IMR-90 (cell line): ENCODE measurements around the gene ARHGEF18. TPM values are rescaled to one million over a fixed set of nuclear protein-coding genes. Genes with fewer than 3 reads are reported as not detected.

ENCODE experiments used
- ATAC-seq: fragments of 200-7000 bp; cut with Tn5 transposase; 2 replicates; pipeline ENCODE4 v1.9.1; 2020; ENCODE audit warnings: low read depth, mild to moderate bottlenecking, moderate library complexity
- BruUV-seq: library from RNA; stranded (reverse); fragments of 400-500 nt; replicated peaks from 2 replicates; lab custom pipeline; 2021; lab: Mats Ljungman, UMichigan
- CTCF ChIA-PET: fragments of 300-600 bp; formaldehyde crosslinking; extraction: SDS; loops from one replicate; lab custom pipeline; 2021; ENCODE audit warnings: antibody characterized with exemption; lab: Yijun Ruan, JAX
- POLR2A ChIA-PET: fragments of 300-600 bp; sonication (Branson Sonifier 250); formaldehyde crosslinking; loops from one replicate; lab custom pipeline; 2022; ENCODE audit warnings: antibody characterized with exemption; ENCODE audit not compliant: unreplicated experiment; lab: Charles Lee
- DNase-seq: peaks from one replicate; pipeline ENCODE4 v3.0.0; 2013
- H2AFZ ChIP-seq: replicated peaks from 2 replicates; pipeline ENCODE3; 2013; ENCODE audit warnings: low read length, mild to moderate bottlenecking; ENCODE audit not compliant: poor library complexity
- H2AK5ac ChIP-seq: 2 replicates; pipeline ENCODE4 v1.6.1; 2013; ENCODE audit warnings: low read depth, low read length, inconsistent platforms
- H2AK9ac ChIP-seq: replicated peaks from 2 replicates; pipeline ENCODE3; 2013; ENCODE audit warnings: mild to moderate bottlenecking, low read depth, low read length, moderate library complexity; ENCODE audit not compliant: poor library complexity
- H2BK120ac ChIP-seq: 2 replicates; pipeline ENCODE4 v1.6.1; 2013; ENCODE audit warnings: low read depth, low read length, inconsistent platforms
- H2BK15ac ChIP-seq: 3 replicates; pipeline ENCODE4 v1.6.1; 2013; ENCODE audit warnings: low read depth, low read length, inconsistent platforms
- H2BK20ac ChIP-seq: 2 replicates; pipeline ENCODE4 v1.6.1; 2013; ENCODE audit warnings: low read depth, mild to moderate bottlenecking, inconsistent platforms, low read length, moderate library complexity
- H2BK5ac ChIP-seq: 2 replicates; pipeline ENCODE4 v1.6.1; 2013; ENCODE audit warnings: mild to moderate bottlenecking, low read depth, low read length, inconsistent platforms; ENCODE audit not compliant: poor library complexity, severe bottlenecking
- H3K14ac ChIP-seq: replicated peaks from 2 replicates; pipeline ENCODE4 v1.6.1; 2013; ENCODE audit warnings: low read depth, low read length, inconsistent platforms
- H3K18ac ChIP-seq: 2 replicates; pipeline ENCODE4 v1.6.1; 2013; ENCODE audit warnings: low read depth, low read length, control low read depth
- H3K23ac ChIP-seq: 2 replicates; pipeline ENCODE4 v1.6.1; 2013; ENCODE audit warnings: low read depth, low read length, inconsistent platforms
- H3K27ac ChIP-seq: 2 replicates; pipeline ENCODE4 v1.5.1; 2013; ENCODE audit warnings: mild to moderate bottlenecking, control low read depth, low read length; ENCODE audit not compliant: insufficient read depth
- H3K27me3 ChIP-seq: 2 replicates; pipeline ENCODE4 v1.6.1; 2013; ENCODE audit warnings: low read length; ENCODE audit not compliant: control insufficient read depth, insufficient read depth
- H3K36me3 ChIP-seq: 2 replicates; pipeline ENCODE4 v1.6.1; 2013; ENCODE audit warnings: low read length, mixed read lengths; ENCODE audit not compliant: control insufficient read depth, insufficient read depth
- H3K4ac ChIP-seq: 2 replicates; pipeline ENCODE4 v1.6.1; 2013; ENCODE audit warnings: low read depth, low read length, inconsistent platforms
- H3K4me1 ChIP-seq: 2 replicates; pipeline ENCODE4 v1.6.1; 2013; ENCODE audit warnings: low read length, mixed read lengths; ENCODE audit not compliant: control insufficient read depth, insufficient read depth
- H3K4me2 ChIP-seq: 2 replicates; pipeline ENCODE4 v1.6.1; 2013; ENCODE audit warnings: low read depth, mild to moderate bottlenecking, control low read depth, low read length, moderate library complexity
- H3K4me3 ChIP-seq: 2 replicates; pipeline ENCODE4 v1.5.1; 2013; ENCODE audit warnings: low read depth, mild to moderate bottlenecking, control low read depth, low read length, moderate library complexity; ENCODE audit not compliant: insufficient read depth
- H3K56ac ChIP-seq: 2 replicates; pipeline ENCODE4 v1.6.1; 2013; ENCODE audit warnings: low read length, inconsistent platforms; ENCODE audit not compliant: insufficient read depth; ENCODE audit errors: extremely low read depth
- H3K79me1 ChIP-seq, 2 experiments: 2 replicates each; pipeline ENCODE4 v1.6.1; 2013; ENCODE audit warnings: low read length in 2 of 2, inconsistent platforms in 1 of 2, low read depth in 1 of 2
- H3K9ac ChIP-seq: 2 replicates; pipeline ENCODE4 v1.6.1; 2013; ENCODE audit warnings: low read depth, low read length, control low read depth
- H3K9me1 ChIP-seq: 2 replicates; pipeline ENCODE4 v1.6.1; 2013; ENCODE audit warnings: low read length, inconsistent platforms; ENCODE audit not compliant: insufficient read depth
- H3K9me3 ChIP-seq: 2 replicates; pipeline ENCODE4 v1.6.1; 2013; ENCODE audit warnings: low read length; ENCODE audit not compliant: control insufficient read depth, insufficient read depth
- H4K20me1 ChIP-seq: 2 replicates; pipeline ENCODE4 v1.6.1; 2013; ENCODE audit warnings: low read length, inconsistent platforms; ENCODE audit not compliant: insufficient read depth
- H4K5ac ChIP-seq: 2 replicates; pipeline ENCODE4 v1.6.1; 2013; ENCODE audit warnings: mild to moderate bottlenecking, low read depth, low read length, control low read depth
- H4K8ac ChIP-seq, 2 experiments: 2 replicates each; pipeline ENCODE4 v1.6.1; 2013; ENCODE audit warnings: low read depth in 2 of 2, low read length in 2 of 2, control low read depth in 1 of 2, inconsistent platforms in 1 of 2
- H4K91ac ChIP-seq: 2 replicates; pipeline ENCODE4 v1.6.1; 2013; ENCODE audit warnings: low read depth, low read length, inconsistent platforms; ENCODE audit not compliant: insufficient read depth
- BHLHE40 ChIP-seq: fragments of 150-350 bp; IDR thresholded peaks from 2 replicates; pipeline ENCODE4 v1.6.1; 2016; ENCODE audit warnings: mild to moderate bottlenecking, low read depth, low read length
- CEBPB ChIP-seq: IDR thresholded peaks from 2 replicates; pipeline ENCODE4 v1.6.1; 2012; ENCODE audit warnings: low read depth, low read length, improper control_type of control experiment
- CHD1 ChIP-seq: IDR thresholded peaks from 2 replicates; pipeline ENCODE4 v1.6.1; 2012; ENCODE audit warnings: low read depth, low read length, improper control_type of control experiment
- CTCF ChIP-seq: conservative IDR thresholded peaks from 2 replicates; pipeline ENCODE4 v1.5.1; 2012; ENCODE audit warnings: mild to moderate bottlenecking, low read depth, low read length, improper control_type of control experiment
- FOS ChIP-seq: fragments of 150-350 bp; IDR thresholded peaks from 2 replicates; pipeline ENCODE4 v1.6.1; 2016; ENCODE audit warnings: low read depth, low read length
- MAFK ChIP-seq: IDR thresholded peaks from 2 replicates; pipeline ENCODE4 v1.6.1; 2012; ENCODE audit warnings: low read depth, low read length, improper control_type of control experiment
- MAZ ChIP-seq: IDR thresholded peaks from 2 replicates; pipeline ENCODE4 v1.6.1; 2012; ENCODE audit warnings: low read depth, mild to moderate bottlenecking, low read length, improper control_type of control experiment, moderate library complexity, borderline replicate concordance
- MXI1 ChIP-seq: IDR thresholded peaks from 2 replicates; pipeline ENCODE4 v1.6.1; 2012; ENCODE audit warnings: low read depth, mild to moderate bottlenecking, low read length, moderate library complexity, borderline replicate concordance
- NFE2L2 ChIP-seq: fragments of 150-350 bp; IDR thresholded peaks from 2 replicates; pipeline ENCODE4 v1.6.1; 2016; ENCODE audit warnings: low read depth, mild to moderate bottlenecking, low read length
- POLR2A ChIP-seq: IDR thresholded peaks from 2 replicates; pipeline ENCODE4 v1.6.1; 2012; ENCODE audit warnings: mild to moderate bottlenecking, low read depth, low read length
- RAD21 ChIP-seq: IDR thresholded peaks from 2 replicates; pipeline ENCODE4 v1.6.1; 2012; ENCODE audit warnings: low read length, improper control_type of control experiment
- RCOR1 ChIP-seq: IDR thresholded peaks from 2 replicates; pipeline ENCODE4 v1.6.1; 2012; ENCODE audit warnings: mild to moderate bottlenecking, low read length, improper control_type of control experiment; ENCODE audit not compliant: insufficient replicate concordance
- RFX5 ChIP-seq: IDR thresholded peaks from 2 replicates; pipeline ENCODE4 v1.8.0; 2012; ENCODE audit warnings: low read depth, mild to moderate bottlenecking, low read length, moderate library complexity
- SMC3 ChIP-seq: fragments of 150-350 bp; IDR thresholded peaks from 2 replicates; pipeline ENCODE4 v1.6.1; 2016; ENCODE audit warnings: low read depth, mild to moderate bottlenecking, antibody characterized with exemption, low read length, moderate library complexity
- WGBS, 2 experiments: methylation state at CpG; one replicate each; pipeline versions ENCODE4 v1.1.5 to v1.1.7; 2013; ENCODE audit warnings: missing lambda C conversion rate in 2 of 2; ENCODE audit not compliant: insufficient read length in 1 of 2; ENCODE audit errors: extremely low coverage in 2 of 2; 5-methylcytosine and 5-hydroxymethylcytosine counted together
- dilution Hi-C: fragments of 300-500 bp; cut with HindIII; formaldehyde crosslinking; loops from one replicate; pipeline ENCODE4 v1.14.3; 2018; ENCODE audit warnings: low sequenced_read_pairs; ENCODE audit not compliant: unreplicated experiment
- in situ Hi-C: fragments of 300-500 bp; cut with MboI; formaldehyde crosslinking; loops from 3 replicates; pipeline ENCODE4 v1.14.3; 2019; ENCODE audit warnings: low sequenced_read_pairs, inconsistent platforms, mixed read lengths
- intact Hi-C: fragments of 100-400 bp; cut with micrococcal nuclease; formaldehyde crosslinking; loops from 2 replicates; pipeline ENCODE4 v1.10.0; 2022
- polyA plus RNA-seq, 3 experiments: library from polyadenylated mRNA; depleted of rRNA; stranded (reverse); fragments of >200 nt; gene quantifications; 2 replicates each; pipeline ENCODE4 v1.2.3, GENCODE V29; 2012; ENCODE audit warnings: low replicate concordance in 1 of 3
- total RNA-seq: library from RNA; depleted of rRNA; stranded (reverse); fragments of >200 nt; gene quantifications from 2 replicates; pipeline ENCODE4 v1.2.3, GENCODE V29; 2012
- TF ChIP-seq, protein P1 (sequence below): fragments of 150-350 bp; IDR thresholded peaks from 2 replicates; pipeline ENCODE4 v1.6.1; 2016; ENCODE audit warnings: low read depth, mild to moderate bottlenecking, low read length, moderate library complexity, borderline replicate concordance
- TF ChIP-seq, protein P2 (sequence below): fragments of 150-350 bp; IDR thresholded peaks from 2 replicates; pipeline ENCODE4 v1.6.1; 2017; ENCODE audit warnings: mild to moderate bottlenecking, antibody characterized with exemption, low read length, low read depth

Gene ARHGEF18
- total and polyA plus RNA-seq, 2 of the 4 experiments (the other 2 are of a cell fraction), result 11.6 to 12.4 TPM

GRCh38 chr19:7312816-7313215 is 35.9 kb upstream of the ARHGEF18 start:
- no peak overlapping the region for H3K14ac ChIP-seq
- H3K4me3 ChIP-seq, result no peak overlapping the region
- ChIA-PET CTCF (interaction anchor here (0.8 kb wide), 1 partner anchor 14 kb away, joined by 3 read pairs; no protein-coding TSS in a partner anchor), POLR2A (no interaction called here)
- H2BK5ac ChIP-seq, result no peak overlapping the region
- intact Hi-C loops (no loop called here), dilution Hi-C loops (no loop called here), in situ Hi-C loops (no loop called here)
- no peak overlapping the region for H2AFZ ChIP-seq
- H3K56ac ChIP-seq, result no peak overlapping the region
- H3K79me1 ChIP-seq, result no peaks in the 10 kb centered on the region
- no peak for ATAC-seq
- H4K91ac ChIP-seq, result no peak overlapping the region
- DNase-seq, result no peak
- WGBS, 2 experiments, result 64% methylated on average over 6 of the region's 7 CpGs; no CpG with 5 or more reads in 1 of the 2 experiments
- H3K4me1 ChIP-seq, result no peaks in the 10 kb centered on the region
- H3K4ac ChIP-seq, result no peak overlapping the region
- no peak overlapping the region for H3K27ac ChIP-seq
- TF ChIP-seq RAD21 (no peak), MAZ (no peak), BHLHE40 (no peak), CHD1 (no peak), MAFK (no peak), SMC3 (no peak), NFE2L2 (no peak), CTCF (no peak), FOS (no peak), RFX5 (no peak), POLR2A (no peak), CEBPB (no peak), RCOR1 (no peak), MXI1 (no peak)
- TF ChIP-seq, protein P1, sequence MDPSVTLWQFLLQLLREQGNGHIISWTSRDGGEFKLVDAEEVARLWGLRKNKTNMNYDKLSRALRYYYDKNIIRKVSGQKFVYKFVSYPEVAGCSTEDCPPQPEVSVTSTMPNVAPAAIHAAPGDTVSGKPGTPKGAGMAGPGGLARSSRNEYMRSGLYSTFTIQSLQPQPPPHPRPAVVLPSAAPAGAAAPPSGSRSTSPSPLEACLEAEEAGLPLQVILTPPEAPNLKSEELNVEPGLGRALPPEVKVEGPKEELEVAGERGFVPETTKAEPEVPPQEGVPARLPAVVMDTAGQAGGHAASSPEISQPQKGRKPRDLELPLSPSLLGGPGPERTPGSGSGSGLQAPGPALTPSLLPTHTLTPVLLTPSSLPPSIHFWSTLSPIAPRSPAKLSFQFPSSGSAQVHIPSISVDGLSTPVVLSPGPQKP, result no peak
- TF ChIP-seq, protein P2, sequence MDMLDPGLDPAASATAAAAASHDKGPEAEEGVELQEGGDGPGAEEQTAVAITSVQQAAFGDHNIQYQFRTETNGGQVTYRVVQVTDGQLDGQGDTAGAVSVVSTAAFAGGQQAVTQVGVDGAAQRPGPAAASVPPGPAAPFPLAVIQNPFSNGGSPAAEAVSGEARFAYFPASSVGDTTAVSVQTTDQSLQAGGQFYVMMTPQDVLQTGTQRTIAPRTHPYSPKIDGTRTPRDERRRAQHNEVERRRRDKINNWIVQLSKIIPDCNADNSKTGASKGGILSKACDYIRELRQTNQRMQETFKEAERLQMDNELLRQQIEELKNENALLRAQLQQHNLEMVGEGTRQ, result no peak
- peak overlapping the region; percentile 55 for H2AK9ac ChIP-seq
- no peak overlapping the region for H2BK15ac ChIP-seq
- H3K36me3 ChIP-seq, result no peaks in the 10 kb centered on the region
- no peak overlapping the region for H2BK120ac ChIP-seq
- no peaks in the 10 kb centered on the region for H3K27me3 ChIP-seq
- no peaks in the 10 kb centered on the region for H4K20me1 ChIP-seq
- H2AK5ac ChIP-seq, result no peak overlapping the region
- BruUV-seq, result no TSS peak
- no peak overlapping the region for H4K8ac ChIP-seq
- H3K23ac ChIP-seq, result no peak overlapping the region
- no peak overlapping the region for H2BK20ac ChIP-seq
- no peak overlapping the region for H3K4me2 ChIP-seq
- H4K5ac ChIP-seq, result no peak overlapping the region
- no peak overlapping the region for H3K9ac ChIP-seq
- no peaks in the 10 kb centered on the region for H3K9me3 ChIP-seq
- H3K9me1 ChIP-seq, result no peaks in the 10 kb centered on the region
- H3K18ac ChIP-seq, result no peak overlapping the region
